Stromal cell of bone marrow (primary cell): ENCODE measurements around the gene POU2F1.

Experiments used
- DNase-seq: peaks from one replicate; pipeline ENCODE4 v3.0.0-alpha.2; 2012; ENCODE audit warnings: low read depth

Gene POU2F1

GRCh38 chr1:167469280-167469965, 248.7 kb downstream of the POU2F1 start:
- no peak for DNase-seq

- DNase-seq: no peak
These were observed 250.9 kb downstream of the POU2F1 start for GRCh38 chr1:167471568-167471967.

- DNase-seq: no peak
These were observed 252.3 kb downstream of the POU2F1 start for GRCh38 chr1:167472752-167473521.

- DNase-seq: no peak
These were observed 253.1 kb downstream of the POU2F1 start for GRCh38 chr1:167473761-167474160.

GRCh38 chr1:167474191-167474641, 253.5 kb downstream of the POU2F1 start:
- no peak for DNase-seq

- no peak for DNase-seq
These were observed 255.4 kb downstream of the POU2F1 start for GRCh38 chr1:167476061-167476460.
